GM19463 (cell line): Measurements from ENCODE around the gene EXOC3L4.

Experiments used
- ATAC-seq: cut with Tn5 transposase; IDR thresholded peaks from one replicate; pipeline ENCODE4 v1.9.1; 2021; ENCODE audit warnings: mild to moderate bottlenecking, moderate library complexity; ENCODE audit not compliant: unreplicated experiment

EXOC3L4 gene

DNA sequence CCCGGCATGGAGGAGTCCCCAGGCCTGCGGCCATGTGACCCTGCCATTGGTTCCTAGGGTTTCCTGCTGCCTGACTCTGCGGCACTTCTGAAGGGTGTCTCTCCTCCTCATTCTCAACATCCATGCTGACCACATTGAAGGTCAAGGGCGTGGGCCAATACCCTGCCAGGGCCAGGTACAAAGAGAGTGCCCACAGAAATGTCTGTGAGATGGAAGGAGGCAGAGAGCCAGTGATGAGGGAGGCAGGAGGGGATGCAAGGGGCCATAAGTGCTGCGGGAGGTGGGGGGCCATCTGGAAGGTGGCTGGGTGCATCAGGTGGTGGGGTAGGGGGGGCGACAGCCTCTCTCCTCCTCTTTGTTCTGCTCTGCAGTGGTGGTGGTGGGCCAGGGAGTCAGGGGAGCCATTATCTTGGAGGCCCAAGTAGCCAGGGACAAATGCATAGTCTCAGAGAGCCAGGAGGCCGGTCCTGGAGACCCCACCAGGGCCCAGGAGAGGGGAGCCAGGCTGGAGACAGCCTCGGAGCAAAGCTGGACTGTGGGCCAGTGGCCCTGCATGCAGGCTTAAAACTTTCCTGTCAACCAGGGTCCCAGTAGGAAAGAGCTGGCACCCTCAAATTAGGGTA, 24.2 kb upstream of the EXOC3L4 start:
- no peak for ATAC-seq

DNA sequence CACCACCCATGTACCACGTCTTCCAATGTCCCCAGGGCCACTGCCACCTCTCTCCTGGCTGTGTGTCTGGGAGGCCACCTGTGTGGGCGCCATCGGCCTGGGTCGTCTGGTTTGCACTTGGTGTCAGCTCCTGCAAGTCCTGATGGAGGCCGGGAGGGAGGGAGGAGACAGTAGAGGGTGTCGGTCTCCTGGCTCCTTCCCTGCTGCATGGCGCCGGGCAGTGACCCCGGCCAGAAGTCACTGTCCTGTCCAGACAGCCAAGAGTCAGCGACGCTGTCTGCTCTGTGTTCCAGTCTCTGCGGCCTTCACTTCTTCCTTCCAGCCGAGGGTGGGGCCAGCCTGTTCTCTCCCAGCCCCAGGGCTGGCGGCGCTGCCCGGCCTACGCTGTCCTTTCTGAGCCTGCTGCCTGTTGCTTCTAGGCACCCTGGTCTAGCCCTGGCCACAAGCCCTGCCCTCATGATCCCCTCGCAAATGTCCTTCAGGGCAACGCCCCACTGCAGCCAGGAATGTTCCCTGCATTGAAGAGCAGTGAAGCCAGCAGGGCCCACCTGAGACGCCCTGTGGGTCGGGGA, 23.5 kb upstream of the EXOC3L4 start:
- no peak for ATAC-seq

DNA sequence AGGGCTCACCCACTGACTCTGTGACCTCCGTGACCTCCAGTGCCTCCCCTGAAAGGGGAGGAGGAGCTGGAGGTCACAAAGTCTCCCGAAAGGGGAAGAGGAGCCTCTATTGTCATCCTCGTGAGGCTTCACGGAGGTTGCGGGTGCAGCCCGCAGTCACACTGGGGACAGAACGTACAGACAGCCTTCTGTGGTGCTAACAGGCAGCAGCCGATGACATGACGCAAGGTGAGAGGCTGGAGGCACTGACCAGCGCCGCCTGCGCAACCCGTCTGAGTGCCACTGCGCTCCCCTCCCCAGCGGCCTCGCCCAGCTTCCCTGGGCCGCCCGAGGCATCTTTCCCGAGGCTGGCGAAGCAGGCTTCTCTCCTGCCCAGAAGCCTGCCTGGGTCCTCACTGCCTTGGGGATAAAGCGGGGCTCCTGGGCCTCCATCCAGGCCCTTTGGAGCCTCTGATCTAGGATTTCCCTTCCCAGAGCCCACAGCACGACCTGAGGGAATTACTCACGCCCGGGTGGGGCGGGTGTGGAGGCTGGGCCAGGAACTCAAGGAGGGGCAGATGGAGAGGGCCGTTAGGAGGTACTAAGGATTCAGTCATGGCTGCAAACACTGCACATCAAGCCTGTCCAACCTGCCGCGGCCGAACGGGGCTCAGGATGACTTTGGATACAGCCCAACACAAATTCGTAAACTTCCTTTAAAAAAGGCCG, 22.8 kb upstream of the EXOC3L4 start:
- no peak for ATAC-seq

DNA sequence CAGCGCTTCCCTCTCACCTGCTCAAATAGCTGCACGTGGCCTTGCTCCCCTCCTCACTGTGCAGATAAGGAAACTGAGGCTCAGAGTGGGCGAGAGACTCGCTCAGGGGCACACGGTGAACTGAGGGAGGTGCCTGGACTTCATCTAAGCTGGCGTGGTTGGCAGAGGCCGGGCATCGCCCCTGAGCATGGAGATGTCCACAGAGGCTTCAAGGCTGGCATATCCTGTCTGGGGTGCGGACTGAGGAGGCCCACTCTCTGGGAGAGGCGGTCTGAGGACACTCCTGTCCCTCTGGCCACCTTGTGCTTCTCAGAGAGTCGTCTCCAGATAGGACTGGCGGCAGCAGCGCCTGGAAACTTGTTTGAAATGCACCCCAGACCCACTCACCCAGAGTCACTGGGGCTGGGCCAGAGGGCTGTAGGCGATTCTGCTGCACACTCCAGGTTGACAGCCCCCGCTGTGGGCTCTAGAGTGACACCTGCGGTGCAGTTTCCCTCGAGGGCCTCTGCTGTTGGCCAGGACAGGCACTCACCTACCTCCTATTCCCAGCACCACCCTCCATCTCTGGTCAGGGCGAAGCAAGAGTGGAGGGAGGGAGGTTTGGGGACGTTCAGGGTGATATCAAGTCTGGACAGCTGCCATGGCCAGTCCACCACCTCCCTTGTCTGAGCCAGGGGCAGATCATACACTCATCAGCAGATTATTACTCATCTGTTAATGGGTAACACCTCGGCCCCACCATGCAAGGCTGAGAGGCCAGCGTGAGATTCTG, 21.7 kb upstream of the EXOC3L4 start:
- no peak for ATAC-seq

DNA sequence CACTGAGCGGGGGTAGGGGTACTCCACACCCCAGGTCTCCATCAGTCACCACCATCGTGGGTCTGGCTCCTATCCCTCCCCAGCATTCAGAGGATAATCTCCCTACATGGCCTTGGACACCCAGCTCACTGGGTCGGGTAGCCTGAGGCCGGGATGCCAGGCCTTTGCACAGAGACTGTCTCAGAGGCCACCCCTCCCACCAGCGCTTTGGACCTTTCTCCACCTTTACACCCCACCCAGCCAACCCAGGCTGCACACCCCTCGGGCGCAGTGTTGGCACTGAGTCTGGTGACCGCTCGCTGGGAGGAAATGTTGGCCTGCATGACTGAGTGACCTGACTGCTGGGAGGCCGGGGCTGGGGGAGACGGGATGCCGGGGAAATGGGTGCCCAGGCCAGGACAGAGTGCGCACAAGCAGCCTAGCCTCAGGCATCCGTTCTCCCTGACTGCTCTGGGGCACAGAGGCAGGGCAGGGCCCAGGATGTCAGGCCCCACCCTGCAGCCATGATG, 21.1 kb upstream of the EXOC3L4 start:
- no peak for ATAC-seq

DNA sequence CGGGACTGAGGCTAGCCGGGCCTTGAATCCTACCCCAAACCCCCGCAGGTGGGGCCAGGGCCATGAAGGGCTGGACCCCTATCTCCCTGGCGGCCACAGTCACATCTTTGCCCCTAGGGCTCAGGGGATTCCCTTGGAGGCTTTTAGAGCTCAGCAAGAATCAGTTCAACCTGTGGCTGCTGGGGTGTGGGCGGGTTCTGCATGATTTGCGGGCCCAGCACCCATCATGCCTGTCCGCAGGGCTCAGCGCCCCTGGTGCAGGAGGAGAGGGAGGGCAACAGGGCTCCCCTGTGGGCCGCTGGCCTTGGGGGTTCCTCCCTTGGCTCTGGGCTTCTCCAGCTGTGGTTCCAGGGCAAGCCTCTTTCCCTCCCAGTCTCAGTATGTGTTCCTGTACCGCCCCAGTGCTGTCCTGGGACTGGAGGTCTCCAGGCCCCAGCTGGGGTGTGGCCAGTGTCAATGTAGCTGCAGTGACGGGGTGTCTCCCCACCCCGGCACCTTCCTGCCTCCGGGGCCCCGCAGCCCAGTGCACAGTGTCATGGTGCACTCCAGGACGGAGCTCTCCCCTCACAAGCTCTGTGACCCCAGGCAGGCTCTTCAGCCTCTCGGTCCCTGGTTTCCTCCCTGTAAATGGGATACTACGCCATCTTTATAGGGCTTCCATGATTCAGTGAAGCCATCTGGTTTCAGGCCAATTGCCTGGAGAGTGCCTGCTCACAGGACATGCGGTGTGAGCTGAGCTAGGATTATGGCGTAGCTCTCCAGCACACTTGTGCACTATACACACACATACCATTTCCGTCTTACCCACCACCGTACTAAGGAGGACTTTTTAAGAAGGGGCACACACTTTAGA, 20.4 kb upstream of the EXOC3L4 start:
- ATAC-seq, result no peak

DNA sequence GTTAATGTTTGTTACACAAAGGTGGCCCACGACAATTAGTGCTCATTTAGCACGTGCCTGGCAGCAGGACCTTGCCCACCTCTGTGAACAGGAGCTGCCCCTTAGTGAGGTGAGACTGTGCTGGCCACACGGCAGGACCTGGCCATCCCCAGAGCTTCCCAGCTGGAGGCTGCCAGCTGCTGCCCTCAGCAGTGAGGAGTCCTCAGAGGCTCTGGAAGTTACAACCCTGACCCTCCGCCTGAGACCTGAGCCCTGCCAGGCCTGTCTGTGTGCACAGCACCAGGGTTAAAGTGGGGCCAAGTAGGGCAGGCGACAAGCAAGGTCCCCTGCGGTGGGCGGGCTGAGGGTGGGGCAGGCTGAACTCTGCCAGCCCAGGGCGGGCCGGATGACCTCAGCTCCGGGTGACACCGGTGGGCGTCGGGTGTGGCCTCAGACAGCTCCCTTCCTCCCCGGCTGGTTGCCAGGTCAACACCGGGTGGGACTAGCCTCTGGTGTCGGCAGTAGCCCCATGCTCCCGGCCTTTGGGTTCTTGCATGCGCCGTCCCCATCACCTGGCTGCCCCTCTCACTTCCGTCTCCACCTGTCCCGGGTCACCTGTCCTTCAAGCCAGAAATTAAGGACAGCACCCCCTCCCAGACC, 19.7 kb upstream of the EXOC3L4 start:
- ATAC-seq, result no peak

DNA sequence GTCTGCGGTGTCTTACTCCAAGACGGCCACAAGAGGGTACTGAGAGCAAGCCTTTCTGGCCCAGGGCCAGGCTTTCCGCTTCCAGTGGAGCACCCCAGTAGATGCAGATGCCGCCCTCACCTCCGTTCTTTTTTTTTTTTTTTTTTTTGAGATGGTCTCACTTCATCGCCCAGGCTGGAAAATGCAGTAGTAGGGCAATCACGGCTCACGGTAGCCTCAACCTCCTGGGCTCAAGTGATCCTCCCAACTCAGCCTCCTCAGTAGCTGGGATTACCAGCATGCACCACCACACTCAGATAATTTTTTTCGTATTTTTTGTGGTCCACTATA, 16.1 kb upstream of the EXOC3L4 start:
- ATAC-seq, result no peak

DNA sequence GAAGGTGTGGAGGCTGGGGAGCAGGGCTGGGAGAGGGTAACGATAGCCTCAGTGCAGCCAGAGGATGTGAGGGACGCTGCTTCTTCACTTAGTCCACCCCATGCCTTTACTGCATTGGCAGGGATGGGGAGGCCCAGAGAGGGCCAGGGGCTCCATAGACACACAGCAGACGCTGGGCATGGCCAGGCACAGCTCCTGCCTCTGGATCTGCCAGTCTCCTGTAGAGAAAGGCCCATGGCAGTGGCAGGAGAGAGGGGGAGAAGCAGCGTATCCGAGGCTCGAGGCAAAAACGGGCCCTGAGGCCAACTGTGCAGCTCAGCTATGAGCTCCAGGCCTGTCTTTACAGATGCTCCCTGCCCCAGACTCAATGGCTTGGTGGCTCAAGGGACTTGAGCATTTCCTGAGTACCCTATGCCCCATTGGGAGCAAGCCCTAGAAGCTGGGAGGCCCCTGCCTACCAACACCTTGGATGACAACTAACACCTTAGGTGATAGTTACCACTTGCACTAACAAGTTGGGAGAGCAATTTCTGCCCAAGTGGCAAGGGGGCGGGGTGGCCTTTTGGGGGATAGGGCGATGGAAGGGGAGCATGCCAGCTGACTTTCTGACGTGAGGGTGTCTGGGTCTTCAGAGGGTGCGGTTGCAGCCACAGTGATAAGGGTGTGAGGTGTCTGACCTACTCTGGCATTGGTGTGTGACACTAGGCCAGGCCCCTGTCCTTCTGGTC, 15.5 kb upstream of the EXOC3L4 start:
- ATAC-seq, result no peak

DNA sequence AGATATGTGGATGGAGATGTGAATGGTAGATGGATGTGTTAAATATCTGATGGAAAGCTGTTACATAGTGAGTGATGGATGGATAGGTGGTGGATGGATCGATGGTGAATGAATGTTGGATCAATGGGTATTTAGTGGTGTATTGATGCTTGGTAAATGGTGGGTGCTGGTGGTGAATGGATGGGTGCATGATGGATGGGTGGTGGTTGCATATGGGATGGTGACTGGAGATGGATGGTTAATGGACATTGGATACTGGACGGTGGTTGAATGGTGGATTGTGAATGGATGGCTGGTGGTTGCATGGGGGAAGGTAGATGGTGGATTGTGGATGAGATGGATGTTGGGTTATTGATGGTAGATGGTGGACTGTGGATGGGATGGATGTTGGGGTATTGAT, 12.6 kb upstream of the EXOC3L4 start:
- ATAC-seq, result no peak

DNA sequence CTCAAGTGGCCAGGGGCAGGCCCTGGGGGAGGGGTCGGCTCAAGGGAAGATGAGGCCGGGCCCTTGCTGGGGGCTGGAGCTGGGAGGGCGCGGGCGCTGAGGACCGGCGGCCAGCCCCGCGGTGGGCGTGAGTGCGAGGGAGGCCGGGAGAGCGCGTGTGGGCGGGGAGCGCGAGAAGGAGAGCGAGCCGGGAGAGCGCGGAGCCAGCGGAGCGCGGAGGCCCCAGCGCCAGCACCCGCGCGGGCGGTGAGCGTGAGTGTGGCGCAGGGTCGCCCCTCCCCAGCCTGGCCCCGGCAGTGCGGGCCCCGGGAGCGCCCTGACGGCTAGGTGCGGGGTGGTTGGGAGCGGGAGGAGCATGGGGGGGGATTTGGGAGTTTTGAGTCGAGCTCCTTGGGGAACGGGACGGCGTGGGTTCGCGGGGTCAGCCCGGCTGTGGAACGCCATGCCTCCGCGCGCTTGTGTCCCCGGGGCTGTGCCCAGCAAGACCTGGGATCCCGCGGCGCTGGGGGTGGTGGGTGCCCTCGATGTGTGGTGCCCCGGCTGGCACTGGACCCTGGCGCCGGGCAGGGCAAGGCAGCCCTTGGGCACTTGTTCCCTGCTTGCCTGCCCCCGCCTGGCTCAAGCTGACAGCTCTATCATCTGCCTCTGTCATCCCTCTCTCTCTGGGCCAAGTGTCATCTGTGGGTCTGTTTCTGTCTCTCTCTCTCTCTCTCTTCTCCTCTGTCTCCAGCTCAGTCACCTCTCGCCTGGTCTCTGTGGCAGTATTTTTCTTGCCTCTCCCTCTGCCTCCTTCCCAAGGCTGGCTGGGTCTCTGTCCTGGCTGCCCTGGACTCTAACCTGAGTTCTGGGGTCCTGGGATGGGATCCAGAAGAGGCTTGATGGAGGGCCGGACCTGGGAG, 10.3 kb upstream of the EXOC3L4 start, which contains the start of gene LBHD2:
TSS of gene LBHD2 (plus strand) at position 190 of the 899 bp plus-strand sequence. CDS start 1,803 bp downstream, outside the sequence.
- no peak for ATAC-seq

DNA sequence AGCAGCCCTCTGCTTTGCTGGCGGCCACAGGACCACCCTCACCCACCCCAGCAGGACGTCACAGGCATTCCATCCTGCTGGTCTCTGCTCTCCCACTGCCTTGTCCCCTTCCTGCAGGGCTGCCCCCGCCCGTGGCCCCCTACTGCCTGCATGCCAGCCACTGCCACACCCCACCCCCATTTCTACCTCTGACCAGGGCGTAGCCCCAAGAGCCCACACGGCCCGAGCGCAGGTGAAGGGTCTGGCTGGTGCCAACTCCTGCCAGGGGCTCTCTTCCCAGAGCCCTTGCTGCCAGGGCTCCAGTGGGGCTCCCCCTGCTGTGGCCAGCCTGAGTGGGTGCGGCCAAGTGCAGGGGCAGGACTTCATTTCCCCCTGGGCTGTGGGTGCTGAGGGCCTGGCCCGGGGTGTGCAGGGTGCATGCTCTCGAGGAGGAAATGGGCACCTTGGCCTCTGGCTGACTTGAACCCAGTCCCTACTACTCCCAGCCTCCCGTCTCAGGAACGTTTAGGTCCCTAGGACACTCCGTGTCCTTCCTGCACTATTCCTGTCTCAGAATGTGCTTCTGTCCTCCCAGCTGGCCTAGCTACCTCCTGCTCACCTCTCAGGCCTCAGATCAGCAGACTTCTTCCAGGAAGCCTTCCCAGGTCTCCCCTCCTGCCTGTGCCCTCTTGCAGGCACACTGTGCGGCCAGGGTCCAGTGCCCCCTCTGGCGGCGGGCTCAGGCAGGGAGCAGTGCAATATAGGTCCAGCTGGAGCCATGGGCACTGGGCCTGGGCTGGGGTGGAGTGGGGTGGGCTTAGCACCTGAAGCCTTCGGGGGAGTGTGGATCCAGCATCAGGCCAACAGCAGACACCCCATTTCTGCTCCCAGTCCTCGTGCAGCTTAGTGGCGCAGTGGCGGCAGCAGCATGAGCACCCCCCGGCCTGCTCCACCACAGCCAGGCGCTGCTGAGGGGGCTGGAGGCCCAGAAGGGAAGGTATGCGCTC, 9.1 kb upstream of the EXOC3L4 start:
- ATAC-seq, result no peak

DNA sequence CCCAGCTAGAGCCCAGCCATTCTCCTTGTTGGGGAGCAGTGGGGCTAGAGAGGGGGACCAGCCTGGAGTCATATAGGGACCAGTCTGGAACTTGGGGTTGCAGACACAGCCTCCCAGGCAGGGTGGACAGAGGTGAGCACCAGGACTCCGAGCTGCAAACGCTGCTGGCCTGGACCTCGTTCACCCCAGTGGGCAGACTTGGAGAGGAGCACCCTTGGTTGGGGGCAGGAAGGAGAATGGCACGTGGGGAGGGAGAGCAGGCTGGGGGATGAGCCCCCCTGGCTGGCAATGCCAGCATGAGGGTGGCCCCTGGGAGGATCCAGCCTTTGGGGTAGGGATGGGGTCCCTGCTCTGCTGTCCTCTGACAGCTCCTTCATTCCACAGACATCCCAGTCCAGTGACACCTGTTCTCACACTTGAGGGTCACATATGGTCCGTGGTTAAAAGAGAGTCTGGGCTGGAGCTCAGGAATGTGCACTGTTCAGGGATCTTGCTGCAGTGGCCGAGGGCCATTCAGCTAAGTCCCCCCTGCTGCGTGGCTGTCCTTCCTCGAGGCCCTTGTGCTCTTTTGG, 7.7 kb upstream of the EXOC3L4 start:
- ATAC-seq, result no peak

DNA sequence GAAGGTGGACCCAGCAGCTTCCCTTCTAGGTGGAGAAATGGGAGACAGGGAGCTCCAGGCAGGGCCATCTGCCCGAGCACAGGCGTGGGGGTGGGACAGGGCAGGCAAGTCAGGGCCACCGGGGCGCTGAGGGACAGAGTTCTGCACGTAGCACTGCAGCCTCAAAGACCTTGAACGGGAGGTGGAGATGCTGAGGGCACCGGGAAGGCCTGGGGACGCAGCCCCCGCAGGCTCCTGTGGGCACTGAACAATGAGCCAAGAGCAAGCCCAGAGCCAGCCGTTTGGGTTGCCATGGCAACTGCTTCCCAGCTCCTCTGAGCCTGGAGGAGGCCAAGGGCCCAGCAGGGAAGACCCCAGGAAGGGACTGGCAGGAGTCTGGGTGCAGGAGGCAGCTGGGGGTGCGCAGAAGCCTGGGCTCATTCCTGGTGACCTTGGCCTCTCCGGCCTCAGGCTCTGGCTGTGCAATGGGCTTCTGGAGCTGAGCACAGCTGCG, 7.1 kb upstream of the EXOC3L4 start:
- ATAC-seq, result no peak

DNA sequence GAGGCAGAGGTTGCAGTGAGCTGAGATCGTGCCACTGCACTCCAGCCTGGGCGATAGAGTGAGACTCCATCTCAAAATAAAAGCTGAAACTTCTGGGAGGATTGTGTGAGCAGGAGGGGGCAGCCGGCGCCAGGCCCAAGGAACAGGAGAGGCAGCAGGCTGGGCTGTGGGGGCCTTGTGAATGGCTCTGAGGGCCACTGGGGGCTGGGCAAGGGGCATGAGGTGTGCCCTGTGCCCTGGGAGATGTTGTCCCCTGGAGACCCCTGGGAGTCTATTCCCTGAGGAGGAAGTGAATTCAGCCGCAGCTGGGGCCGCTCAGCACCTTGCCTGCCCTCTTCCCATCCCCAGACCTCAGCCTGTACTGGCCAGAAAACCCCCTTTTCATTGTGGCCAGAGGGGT, 5.6 kb upstream of the EXOC3L4 start:
- no peak for ATAC-seq

DNA sequence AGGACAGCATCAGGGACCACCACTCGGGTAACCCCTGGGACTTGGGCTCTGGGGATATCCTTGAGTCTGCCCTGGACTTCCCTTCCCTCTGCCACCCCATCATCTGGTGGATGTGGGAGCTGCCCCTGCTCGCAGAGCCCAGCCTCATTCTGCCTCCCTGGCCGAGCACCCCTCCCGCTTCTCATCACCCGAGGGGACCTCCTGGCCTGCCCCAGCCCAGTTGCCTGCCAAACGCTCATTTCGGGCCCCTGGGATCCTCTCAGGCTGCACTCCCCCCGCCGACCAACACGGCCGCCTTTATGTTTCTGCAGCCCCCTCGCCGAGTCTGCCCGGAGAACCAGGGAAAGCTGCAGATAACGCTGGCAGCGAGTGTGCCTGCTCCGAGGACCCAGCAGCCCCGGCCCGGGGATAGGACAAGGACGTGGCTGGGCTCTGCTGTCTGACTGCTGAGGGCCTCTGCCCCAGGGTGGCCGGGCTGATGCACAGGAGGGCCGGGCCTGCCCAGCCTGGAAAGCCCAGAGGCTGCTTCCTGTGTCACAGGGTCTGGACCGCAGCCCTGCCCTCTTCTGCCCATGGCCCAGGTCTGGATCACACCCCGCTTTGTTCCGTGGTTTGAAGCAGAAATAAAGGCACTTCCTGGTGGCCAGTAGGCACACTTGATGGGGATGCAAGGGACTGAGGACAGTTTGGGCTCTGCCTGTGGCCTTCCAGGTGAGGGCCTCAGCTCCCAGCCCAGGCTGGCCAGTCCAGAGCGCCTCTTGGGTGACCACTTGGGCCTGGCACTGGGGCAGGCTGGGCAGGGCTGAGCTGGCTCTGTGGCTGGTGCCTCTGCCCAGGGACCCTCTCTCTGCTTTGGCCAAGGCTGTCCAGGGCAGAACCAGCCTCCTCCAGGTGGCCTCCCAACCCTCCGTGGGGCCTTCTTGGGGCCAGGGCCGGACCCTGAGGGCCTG, 4.9 kb upstream of the EXOC3L4 start:
- no peak for ATAC-seq
